RPMI7951 (cell line): ENCODE results near the gene PSMD13. TPM values are rescaled to one million over a fixed set of nuclear protein-coding genes. Genes with fewer than 3 reads are reported as not detected.
"Not testable (repeated sequence)": the region's sequence is repeated elsewhere in the genome, so short reads cannot be mapped to it uniquely, and the experiment has no call there.

ENCODE experiments used
- DNase-seq: peaks from one replicate; pipeline ENCODE4 v3.0.0-alpha.2; 2012; ENCODE audit warnings: low read depth
- total RNA-seq: library from RNA; depleted of rRNA; stranded (reverse); fragments of >200 nt; shearing (Covaris generic); gene quantifications from 2 replicates; pipeline ENCODE4 v1.2.3, GENCODE V29; 2014

PSMD13 gene
- total RNA-seq, 1 experiment from 2014 or later = 136 TPM

- DNase-seq = no peak
These were observed 35.6 kb downstream of the PSMD13 start for GRCh38 chr11:272195-272930.

DNA sequence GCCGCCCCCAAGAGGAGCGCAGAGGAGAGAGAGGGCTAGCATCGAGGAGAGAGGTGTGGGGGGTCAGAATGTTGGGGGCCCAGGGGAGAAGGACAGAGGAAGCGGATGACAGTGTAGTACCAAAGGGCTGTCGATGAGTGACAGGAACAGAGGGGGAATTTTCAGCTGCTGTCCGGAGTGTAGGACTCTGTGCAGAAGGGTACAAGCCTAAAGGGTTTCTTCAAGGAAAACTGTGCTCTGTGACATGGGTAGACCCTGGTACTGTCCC, 36.1 kb downstream of the PSMD13 start:
- DNase-seq = no peak

GRCh38 chr11:276219-276618, 39.4 kb downstream of the PSMD13 start:
- no peak for DNase-seq

DNA sequence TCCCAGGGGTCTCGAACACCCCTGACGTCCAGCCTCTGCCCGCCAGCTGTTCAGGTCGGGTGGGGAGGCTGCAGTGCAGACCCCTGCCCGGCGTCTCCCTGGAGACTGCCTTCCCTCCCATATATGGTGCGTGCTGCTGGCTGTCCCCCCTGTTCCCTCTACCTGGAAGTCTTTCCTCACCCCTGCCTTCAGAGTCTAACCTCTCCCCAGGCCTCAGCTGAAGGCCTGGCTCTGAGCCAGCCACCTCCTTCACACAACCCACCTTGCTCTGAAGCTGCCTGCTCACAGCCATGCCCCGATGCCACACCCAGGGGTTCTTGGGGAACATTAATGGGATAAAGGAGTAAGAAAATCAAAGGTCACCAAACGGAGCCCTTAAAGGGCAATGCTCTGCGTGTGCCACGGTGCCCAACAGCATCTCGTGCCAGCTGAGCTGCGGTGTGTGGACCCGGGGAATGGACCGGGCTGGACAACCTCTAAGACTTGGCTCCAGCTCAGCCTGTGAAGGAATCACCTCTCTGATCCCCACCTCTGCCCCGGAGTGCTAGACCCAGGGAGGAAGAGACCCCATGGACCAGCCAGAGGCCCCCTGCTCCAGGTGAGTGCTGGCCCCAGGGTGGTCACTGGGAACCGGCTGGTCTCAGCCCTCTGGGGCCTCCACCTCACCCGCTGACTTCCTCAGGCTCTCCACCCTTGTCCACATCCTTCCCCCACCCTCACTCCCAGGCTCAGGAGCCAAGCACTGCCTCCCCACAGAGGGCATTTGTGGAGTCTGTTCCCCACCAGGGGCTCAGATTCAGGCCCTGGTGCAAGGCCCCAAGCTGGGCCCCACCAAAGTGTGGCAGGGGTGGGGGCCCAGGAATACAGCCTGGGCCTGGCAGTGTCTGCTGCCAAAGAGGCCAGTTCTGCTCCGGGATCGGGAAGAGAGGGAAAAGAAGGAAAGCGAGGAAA, 41.5 kb downstream of the PSMD13 start, which contains the start of gene NLRP6:
Gene NLRP6 (plus strand): TSS at position 407 of the 951 bp plus-strand sequence. CDS start 163 bp downstream, at position 570.
- no peak for DNase-seq

- DNase-seq = no peak
These were observed 42.5 kb downstream of the PSMD13 start for GRCh38 chr11:279040-279965.

- no peak for DNase-seq
These were observed 43.4 kb downstream of the PSMD13 start for GRCh38 chr11:279966-280705.

GRCh38 chr11:280706-281485, 44.1 kb downstream of the PSMD13 start:
- no peak for DNase-seq

DNA sequence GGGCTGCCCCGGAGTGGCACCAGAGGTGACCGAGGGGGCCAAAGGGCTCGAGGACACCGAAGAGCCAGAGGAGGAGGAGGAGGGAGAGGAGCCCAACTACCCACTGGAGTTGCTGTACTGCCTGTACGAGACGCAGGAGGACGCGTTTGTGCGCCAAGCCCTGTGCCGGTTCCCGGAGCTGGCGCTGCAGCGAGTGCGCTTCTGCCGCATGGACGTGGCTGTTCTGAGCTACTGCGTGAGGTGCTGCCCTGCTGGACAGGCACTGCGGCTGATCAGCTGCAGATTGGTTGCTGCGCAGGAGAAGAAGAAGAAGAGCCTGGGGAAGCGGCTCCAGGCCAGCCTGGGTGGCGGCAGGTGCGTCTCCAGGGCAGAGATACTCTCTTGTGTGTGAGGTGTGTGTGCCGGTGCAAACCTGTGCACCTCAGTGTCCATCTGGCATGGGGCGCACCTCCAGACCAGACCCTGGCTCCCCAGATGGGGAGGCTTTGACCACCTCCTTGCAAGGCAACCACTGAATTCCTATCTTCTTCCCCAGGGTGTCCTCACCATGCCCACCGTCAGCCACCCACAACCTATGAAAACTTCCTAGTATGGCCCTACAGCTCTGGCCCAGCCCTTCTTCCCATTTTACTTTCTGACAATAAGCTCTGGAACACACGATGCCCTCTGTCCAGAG, 44.8 kb downstream of the PSMD13 start:
- DNase-seq = no peak

- no peak for DNase-seq
These were observed 45.4 kb downstream of the PSMD13 start for GRCh38 chr11:282171-282570.

DNA sequence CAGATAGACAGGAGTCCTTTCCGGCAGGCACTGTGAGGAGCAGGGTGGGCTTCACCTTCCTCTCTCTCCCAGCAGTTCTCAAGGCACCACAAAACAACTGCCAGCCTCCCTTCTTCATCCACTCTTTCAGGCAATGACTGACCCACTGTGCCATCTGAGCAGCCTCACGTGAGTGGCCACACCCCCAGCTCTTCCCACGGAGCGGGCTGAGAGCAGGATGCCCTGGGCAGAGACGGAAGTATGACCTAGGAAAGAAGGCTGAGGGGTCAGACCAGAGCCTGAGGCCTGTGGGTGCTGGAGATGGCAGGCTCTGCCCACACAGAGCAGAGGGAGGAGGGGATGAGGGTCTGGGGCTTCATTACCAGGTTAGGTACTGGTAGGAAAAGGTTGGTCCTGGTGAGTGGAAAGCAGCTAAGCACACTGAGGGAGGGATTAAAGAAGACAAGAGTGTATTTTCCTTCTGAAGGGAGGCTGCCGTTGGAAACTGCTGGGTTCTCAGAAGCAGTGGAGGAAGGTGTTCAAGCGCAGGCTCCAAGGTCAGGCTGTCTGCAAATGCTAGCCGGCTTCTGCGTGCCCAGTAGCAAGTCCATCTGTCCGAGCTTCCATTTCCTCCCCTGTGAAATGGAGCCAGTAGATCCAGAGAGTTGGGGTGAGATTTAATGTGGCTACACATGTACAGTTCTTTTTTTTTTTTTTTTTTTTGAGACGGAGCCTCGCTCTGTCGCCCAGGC, 46.0 kb downstream of the PSMD13 start:
- DNase-seq = no peak

DNA sequence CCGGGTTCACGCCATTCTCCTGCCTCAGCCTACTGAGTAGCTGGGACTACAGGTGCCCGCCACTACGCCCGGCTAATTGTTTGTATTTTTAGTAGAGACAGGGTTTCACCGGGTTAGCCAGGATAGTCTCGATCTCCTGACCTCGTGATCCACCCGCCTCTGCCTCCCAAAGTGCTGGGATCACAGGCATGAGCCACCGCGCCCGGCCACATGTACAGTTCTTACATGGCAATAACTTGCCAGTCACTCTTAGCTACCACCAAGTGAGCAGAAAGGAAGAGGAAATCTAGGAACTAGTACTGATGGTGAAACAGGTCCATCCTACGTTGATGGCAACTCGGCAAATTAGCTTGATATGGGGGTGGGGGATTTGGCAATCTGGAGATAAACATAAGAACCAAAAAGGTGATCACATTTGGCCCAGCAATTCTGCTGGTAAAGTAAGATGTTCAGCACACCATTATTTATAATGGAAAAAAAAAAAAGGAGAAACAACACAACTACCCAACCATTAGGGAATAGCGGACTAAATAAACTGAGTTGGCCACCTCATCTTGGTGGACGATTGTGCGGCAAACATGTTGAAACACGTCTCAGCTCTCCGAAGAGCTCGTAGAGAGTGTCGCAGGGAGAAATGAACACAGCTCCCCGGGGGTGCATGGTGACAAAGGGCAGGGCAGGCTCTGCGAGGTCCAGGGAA, 46.8 kb downstream of the PSMD13 start:
- no peak for DNase-seq

- DNase-seq = no peak
These were observed 47.6 kb downstream of the PSMD13 start for GRCh38 chr11:284105-285020.

DNA sequence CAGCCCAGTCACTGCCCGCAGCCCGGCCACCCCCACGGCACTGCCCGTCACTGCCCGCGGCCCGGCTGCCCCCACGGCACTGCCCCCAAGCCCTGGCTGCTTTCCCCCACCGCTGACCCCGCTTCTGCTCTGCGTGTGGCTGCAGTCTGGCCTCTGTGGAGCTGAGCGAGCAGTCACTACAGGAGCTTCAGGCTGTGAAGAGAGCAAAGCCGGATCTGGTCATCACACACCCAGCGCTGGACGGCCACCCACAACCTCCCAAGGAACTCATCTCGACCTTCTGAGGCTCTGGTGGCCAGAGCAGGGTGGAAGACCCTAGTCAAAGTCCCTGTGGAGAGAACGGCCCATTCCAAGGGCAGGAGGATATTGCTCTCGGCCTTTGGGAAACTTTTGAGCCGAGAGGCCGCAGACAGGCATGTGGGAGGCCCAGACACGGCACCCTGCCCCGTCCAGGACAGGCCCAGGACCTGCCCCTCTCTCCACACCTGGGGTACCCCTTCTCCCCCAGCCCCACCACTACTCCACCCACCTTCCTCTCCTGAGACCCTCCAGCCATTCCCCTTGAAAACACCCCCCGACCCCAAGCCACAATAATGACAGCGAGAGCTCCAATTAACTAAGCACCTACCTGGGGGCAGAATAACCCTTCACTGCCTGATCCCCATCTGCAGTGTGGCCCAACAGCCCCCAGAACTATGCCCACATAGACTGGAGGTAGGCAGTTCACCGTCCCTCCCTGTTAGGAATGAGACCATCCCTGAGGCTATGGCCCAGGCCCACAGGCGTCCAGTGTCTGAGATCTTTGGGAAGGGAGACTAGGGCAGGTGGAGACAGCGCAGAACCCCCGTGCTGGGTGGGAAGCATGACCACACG, 48.5 kb downstream of the PSMD13 start:
- DNase-seq = no peak

- DNase-seq = no peak
These were observed 49.1 kb downstream of the PSMD13 start for GRCh38 chr11:285894-286220.

- DNase-seq = not testable (repeated sequence)
These were observed 50.4 kb downstream of the PSMD13 start for GRCh38 chr11:286977-287820.
